Measurements from ENCODE around the gene FARSA. TPM values are rescaled to one million over a fixed set of nuclear protein-coding genes. Genes with fewer than 3 reads are reported as not detected.
A peak's percentile ranks its signal among the peaks of the same experiment; 100 is the strongest.
"Not testable (repeated sequence)": the region's sequence is repeated elsewhere in the genome, so short reads cannot be mapped to it uniquely, and the experiment has no call there.

Gene FARSA
- total RNA-seq, 1 donor from 2014 or later: 51.6 TPM

DNA sequence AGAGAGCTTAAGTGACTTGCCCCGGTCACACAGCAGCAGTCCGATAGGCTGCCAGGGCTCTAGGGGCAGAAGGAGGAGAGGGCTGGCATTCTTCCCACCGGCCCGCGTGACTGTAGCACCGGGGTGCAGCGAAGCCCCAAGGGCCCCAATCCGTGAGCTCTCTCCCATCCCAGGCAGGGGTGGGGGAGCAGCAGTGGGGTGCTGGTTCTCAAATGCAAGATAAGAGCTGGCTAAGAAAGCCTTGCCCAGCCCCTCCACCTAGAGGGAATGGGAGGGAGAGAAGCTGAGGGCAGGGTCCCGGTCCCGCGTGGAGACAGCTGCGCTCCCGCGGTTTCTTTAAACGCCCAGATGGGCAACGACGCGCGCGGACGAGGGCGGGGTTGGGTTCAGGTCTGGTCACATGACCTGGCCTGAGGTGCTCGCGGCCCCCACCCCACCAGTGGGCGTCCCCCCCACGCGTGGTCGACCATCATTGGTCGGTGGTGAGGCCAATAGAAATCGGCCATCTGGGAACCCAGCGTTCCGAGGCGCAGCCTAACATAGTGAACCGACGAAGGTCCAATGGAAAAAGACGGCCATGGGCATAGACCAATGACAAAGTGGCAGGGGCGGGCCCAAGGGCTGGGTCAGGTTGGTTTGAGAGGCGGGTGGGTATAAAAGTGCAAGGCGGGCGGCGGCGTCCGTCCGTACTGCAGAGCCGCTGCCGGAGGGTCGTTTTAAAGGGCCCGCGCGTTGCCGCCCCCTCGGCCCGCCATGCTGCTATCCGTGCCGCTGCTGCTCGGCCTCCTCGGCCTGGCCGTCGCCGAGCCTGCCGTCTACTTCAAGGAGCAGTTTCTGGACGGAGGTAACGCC lies 4.6 kb upstream of the FARSA start, which contains the start of gene CALR:
Gene CALR, plus strand, starts transcription at position 683 of the 852 bp plus-strand sequence. Its CDS starts 71 bp downstream, at position 754.
- peak; percentile 100 for DNase-seq (ENCODE audit: low spot score)

DNA sequence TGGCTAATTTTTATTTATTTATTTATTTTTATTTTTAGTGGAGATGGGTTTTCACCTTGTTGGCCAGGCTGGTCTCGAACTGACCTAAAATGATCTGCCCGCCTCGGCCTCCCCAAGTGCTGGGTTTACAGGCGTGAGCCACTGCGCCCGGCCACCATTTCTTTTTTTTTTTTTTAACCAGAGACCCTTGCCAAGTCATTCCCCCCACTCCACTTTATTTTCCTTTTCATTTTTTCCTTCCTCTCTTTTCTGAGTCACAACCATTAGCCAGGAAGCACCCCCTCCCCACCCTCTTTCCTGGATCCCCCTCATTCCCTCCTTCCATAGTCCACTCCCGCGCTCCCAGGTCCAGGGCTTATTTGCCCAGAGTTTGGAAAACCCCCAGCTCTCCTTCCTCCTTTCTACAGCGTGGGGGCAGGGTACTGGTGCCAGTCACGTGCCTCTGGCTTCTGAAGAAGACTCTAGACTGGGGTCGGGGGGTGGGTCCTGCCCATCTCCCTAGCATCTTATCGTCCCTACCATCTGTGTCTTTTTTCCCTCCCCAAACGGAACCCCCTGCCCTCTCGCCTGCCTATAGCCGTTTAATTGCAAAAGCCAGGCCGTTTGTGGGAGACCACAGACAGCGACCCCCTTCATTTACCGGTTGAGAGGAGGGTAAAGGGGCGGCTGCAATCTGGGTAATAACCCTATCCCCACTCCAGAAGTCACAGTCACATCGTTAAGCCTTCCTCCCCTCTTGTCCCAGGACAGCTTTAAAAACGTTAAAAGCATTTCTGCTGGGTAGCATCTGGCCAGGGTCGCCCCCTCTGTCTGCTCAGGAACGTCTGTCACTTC lies 3.8 kb upstream of the FARSA start:
- no peak for DNase-seq (ENCODE audit: low spot score)

DNA sequence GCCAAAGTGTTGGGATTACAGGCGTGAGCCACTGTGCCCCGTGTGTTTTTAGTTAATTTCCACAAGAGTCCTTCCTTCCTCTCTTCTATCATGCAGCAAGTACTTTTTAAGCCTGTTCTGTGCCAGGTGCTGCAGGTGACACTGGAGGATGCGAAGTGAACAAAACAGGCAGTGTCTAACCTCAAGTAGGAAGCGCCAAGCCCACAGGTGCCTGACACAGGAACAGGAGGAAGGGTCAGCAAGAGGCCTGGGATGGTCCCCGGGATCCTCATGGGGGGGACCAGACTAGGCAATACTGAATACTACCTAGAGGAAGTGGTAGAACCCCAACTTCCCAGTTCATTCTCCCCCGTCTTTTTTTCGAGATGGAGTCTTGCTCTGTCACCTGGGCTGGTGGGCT lies 3.1 kb upstream of the FARSA start:
- no peak for DNase-seq (ENCODE audit: low spot score)

DNA sequence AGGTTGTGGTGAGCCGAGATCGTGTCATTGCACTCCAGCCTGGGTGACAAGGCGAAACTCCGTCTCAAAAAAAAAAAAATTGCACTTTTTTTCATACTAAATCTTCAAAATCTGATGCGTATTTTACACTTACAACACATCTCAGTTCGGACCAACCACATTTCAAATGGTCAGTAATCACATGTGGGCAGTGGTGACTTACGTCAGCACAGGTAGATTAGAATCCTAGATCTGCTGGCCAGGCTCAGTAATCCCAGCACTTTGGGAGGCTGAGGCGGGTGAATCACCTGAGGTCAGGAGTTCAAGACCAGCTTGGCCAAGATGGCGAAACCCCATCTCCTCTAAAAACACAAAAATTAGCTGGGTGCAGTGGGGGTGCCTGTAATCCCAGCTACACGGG lies 1.6 kb upstream of the FARSA start:
- DNase-seq (ENCODE audit: low spot score): no peak

DNA sequence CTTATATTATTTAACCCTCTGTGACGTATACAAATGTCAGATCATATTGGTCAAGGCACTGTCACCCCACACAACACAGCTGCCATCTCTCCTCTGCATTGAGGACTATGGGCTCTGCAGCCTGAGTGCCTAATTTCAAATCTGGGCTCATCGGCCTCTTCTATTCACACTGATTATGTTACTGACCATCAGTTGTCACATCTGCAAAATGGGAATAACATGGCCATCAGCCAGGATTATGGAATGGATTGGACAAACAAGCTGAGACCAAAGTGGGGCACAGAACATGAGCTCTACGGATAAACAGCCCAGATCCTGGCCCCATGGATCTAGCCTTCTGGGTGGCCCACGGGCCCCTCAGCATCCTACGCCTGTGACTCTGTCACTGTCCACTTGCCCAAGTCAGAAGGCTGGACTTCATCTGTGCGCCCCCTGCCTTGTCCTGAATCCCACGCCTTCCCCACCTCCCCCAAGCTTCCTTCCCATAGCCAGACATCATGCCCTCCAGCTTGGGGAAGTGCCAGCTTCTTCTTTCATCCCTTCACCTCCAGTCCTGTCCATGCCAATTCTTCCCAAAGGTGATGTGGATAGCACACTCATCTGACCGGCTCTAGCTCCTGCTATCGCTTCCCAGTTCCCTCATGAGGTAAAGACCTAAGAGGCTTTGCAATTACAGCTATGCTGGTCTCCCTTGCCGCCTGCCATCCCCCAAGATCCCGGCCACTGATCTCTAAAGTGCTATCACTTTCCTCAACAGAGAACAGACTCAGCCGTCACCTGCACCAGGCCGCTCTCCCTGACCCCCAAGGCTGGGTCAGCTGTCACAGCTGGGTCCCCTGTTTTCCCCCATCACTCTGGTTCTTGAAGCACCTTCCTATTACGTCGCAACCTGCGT lies 872 bp downstream of the FARSA start:
- DNase-seq (ENCODE audit: low spot score): no peak

DNA sequence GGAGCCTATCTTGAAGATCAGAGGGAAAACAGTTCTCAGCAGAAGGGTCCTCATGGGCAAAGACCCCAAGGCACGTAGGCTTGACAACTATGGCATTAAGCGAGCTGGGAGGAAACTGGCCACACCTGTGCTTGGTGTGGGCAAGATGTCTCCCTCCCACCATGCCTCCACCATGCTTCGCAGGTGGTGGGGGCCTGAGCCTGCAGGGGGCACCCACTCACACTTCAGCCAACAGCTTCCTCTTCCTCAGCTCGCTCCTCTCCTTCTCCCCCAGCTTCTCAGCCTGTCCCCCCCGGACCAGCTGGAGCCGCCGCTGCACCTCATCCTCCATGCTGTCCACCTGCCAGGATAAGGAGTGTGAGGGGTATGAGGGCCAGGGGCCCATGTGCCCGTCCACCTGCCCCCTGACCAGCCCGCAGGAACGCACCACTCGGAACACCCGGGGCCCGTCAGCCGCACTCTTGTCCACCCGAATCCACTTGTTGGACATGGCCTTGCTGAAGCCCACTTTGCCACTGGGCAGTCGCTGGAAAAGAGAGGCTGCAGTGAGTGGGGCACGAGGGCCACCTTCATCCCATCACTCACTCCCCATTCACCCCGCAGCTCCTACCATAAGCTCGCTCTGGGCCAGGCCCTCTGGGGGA lies 3.4 kb downstream of the FARSA start:
- no peak for DNase-seq (ENCODE audit: low spot score)

DNA sequence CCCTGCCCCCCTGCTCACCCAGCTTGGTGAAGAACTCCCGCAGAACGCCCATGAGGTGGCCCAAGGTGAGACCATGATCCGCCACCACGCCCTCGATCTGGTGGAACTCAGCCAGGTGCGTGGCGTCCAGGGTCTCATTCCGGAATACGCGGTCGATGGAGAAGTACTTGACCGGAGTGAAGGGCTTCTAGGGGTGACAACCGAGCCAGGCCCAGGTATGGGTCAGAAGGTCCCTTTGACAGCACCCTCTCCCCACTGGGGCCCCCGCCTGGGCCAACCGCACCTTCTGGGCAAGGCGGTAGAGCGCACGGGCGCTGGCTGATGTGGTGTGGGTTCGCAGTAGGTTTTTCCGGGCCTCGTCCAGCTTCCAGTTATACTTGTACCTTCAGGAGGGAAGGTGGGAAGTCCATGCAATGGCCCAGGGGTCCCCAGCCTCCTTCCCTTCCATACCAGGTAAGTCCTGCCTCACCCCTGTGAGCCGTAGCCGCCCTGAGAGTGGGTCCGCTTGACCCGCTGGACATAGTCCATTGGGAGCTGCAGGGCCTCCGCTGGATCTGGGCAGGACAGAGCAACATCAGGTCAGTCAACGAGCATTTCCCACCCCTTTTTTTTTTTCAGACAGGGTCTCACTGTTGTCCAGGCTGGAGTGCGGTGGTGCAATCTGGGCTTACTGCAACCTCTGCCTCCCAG lies 8.7 kb downstream of the FARSA start:
- DNase-seq (ENCODE audit: low spot score): no peak

DNA sequence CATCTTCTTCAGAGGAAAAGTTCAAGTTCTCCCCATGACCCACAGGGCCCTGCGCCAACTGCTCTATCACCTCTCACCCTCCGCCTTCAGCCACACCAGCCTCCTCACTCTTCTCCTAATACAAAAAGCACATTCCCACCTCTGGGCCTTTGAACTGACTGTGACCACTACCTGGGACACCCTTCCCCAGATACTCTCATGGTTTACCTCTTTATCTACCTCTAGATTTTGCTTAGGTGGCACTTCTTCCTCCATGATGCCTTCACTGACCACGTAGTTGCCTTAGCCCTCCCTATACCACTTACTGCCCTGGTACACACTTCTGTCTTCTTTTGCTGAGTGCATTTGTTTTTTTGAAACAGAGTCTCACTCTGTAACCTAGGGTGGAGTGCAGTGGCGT lies 10.6 kb downstream of the FARSA start:
- DNase-seq (ENCODE audit: low spot score): no peak

DNA sequence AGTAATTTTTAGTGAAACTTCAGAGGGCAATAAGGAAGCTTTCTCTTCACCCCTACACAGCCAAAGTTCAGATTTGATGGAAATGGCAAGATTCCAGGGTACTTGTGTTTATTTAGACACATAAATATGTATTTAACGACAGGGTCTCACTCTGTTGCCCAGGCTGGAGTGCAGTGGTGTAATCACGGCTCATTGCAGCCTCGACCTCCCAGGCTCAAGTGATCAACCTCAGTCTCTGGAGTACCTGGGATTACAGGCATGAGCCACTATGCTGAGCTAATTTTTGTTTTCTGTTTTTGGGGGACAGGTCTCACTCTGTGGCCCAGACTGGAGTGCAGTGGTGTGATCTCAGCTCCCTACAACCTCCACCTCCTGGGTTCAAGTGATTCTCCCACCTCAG lies 12.5 kb downstream of the FARSA start:
- DNase-seq (ENCODE audit: low spot score): no peak

DNA sequence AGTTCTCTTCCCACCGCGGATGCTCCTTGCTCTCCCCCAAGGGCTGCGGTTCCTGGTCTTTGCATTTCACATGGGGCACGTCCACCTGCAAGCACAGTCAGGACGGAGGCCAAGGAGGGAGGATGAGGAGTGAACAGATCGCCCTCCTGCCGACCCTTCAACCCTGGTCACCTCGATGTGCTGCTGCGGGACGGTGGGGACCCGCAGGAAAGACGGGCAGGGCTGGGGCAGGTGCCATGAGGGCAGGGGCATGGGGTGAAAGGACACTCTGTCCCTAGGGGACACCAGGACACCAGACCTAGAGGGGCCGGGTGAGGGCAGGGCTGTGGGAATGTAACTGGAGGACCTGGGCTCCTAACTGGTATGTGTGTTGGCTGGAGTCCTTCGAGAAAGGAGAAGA lies 15.3 kb downstream of the FARSA start:
- no peak for DNase-seq (ENCODE audit: low spot score)

DNA sequence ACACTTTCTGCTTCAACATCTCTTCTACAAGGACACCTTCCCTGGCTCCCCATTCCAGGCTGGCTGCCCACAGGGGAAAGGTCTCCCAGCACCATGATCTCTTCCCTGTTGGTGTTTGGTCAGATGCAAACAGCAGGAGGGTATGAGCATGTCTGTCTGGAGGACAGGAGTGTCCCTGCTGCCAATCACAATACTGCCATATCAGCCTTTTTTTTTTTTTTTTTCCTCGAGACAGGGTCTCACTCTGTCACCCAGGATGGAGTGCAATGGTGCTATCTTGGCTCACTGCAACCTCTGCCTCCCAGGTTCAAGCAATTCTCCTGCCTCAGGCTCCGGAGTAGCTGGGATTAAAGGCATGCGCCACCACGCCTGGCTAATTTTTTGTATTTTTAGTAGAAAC lies 17.7 kb downstream of the FARSA start:
- DNase-seq (ENCODE audit: low spot score): not testable (repeated sequence)

DNA sequence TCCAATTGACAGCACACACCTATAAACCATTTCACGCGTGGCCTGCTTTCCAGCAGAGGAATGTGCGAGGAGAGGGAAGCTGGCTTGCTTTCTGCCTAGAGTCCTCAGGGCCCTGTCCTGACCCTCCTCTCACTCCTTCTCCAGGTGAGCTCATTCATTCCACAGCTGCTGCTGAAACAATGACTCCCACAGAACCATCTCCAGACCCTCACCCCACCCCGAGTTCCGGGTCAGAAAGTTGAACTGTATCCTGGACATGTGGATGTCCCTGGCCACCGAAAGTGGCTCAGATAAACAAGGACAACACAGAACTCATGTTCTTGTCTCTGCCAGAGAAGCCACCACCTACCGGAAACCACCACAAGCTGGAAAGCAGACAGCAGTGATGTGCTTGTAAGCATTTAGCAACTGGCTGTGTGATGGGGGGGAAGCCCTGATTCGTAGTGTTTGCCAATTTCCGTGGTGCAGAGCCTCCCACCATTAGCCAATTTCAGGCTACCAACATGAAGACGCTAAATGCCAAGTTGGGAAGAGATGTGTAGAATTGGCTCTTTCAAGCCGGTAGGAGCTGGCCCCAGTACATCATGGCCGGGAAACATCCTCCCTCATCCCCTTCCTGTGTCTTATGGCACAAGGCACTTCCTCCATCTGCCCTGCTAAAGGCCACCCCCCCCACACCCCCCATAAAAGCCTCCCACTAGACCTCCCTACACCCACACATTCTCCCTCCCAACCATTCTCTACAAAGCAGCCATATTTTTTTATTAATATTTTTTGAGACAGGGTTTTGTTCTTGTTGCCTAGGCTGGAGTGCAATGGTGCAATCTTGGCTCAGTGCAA lies 19.4 kb downstream of the FARSA start:
- no peak for DNase-seq (ENCODE audit: low spot score)

DNA sequence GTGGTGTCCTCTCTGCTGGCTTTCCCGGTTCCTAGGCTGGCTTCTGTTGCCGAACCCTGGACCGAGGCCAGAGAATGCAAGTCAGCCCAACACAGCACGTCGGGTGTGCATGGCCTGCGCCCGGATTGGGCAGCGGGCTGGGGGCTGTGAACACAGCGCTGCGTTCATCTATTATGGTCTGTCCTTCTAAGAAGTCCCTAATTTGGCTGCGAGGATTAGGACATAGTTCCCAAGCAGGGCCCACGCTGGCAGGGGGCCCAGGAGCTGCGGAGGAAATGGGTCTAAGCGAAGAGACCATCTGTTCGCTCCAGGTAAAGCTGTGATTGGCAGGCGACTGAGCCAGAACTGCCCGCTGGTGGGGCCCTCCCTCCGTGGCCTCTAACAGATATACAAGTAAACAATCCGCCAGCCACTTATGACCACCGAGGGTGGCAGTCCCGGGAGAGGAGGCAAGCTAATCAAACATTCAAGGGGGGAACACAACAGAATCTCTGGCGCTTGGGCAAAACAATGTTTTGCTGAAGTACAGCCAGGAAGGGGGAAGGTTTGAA lies 20.4 kb downstream of the FARSA start:
- no peak for DNase-seq (ENCODE audit: low spot score)

DNA sequence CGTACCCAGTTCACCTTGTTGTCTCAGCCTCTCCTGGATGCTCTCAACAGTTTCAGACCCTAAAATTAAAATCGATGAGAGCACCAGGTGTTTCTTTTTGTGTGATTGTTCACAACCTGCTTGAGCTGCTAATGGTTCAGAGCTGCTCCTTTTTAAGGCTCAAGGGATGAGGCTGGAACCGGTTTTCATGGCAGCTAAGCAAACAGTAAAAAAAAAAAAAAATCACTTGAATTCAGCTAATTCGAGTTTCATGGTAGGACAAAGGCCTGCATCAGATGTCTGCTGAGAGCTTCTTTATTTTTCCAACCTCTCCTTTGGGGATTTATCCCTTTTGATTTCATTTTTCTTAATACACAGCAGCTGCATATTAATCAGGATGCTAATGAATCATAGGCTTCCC lies 20.9 kb downstream of the FARSA start:
- no peak for DNase-seq (ENCODE audit: low spot score)

DNA sequence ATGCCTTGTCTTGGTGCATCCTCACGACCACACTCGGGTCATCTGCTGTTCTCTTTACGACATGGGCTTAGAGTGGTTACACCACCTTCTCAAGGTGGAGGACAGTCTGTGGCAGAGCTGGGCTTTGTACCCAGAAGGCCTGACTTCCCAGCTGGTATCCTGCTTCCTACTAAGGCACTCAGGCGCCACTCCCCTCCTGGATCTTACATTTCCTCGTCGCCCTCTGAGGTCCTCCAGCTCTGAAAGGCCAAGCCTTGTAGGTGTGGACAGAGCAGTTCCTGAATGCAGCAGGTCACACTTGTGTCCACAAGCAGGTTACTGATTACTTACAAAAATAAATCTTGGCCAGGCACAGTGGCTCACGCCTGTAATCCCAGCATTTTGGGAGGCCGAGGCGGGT lies 26.3 kb downstream of the FARSA start:
- DNase-seq (ENCODE audit: low spot score): no peak

DNA sequence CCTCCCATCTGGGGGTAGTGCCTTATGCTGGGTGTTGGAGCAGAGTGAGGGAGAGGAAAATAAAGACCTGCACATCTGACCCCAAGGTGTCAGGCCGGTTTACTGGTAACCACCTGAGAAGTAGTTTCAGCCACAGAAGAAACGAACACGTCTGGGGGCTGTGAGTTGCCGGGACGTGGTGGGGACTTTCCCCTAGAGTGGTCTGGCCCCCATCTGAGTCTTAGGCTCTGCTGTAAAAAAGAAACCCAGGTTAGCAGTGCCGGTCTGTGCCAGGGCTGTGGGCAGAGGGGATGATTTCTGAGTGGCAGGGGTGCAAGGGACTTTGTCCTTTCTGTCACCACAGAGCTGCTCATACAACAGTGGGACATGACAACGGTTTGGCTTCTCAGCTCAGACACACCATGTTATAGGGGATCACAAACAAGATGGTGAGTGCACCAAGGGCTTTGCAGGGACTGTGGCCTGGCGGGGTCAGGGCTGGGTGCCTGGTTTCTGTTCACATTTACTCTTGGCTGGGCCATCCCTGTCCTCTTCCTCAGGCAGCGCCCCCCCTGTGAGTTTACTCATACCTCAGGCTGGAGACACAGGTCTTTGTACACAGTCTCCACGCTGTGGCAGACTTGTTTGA lies 33.5 kb downstream of the FARSA start:
- no peak for DNase-seq (ENCODE audit: low spot score)

DNA sequence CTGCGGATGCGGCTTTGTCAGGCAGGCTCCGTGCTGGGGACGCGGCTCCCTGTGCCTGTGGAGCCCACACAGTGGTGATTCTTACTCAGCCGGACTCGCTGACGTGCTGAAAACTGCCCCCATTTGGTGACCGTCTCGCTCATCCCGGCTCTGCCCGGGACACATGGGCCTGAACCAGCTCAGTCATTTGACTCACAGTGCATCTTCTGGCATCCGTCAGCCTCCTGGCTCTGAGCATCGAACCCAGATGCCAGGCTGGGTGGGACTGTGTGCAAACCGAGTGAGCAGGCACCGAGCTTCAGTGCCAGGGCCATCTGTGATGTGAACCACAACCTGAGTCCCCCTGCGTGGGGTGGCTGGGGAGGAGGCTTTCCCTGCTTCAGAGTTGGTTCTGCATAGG lies 37.1 kb downstream of the FARSA start:
- DNase-seq (ENCODE audit: low spot score): no peak

DNA sequence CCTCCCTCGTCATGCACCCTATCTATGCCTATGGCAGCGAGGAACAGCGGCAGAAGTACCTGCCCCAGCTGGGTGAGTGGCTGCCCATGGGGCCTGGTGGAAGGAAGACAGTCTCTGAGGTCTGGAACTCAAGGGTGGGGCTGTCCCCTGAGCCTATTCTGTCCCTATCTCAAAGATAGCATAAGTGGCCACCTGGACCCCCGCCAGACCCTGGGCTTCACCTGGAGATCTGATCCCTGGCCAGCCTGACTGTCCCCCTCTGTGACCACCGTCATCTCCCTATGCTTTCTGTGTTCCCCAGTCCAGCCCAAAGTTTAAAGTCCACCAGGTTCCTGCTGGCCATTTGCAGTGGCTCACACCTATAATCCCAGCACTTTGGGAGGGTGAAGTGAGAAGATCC lies 39.9 kb downstream of the FARSA start:
- no peak for DNase-seq (ENCODE audit: low spot score)

All from mesenteric fat pad (tissue), 1 donor.